GM12891 (cell line): ENCODE results near the gene CCDC54.

Experiments used
- POLR2A ChIP-seq: IDR thresholded peaks from 2 replicates; pipeline ENCODE4 v1.6.1; 2011; ENCODE audit warnings: low read depth, low read length, control low read depth
- POLR2AphosphoS5 ChIP-seq: IDR thresholded peaks from 2 replicates; pipeline ENCODE4 v1.6.1; 2011; ENCODE audit warnings: low read depth, low read length, control low read depth
- POU2F2 ChIP-seq: IDR thresholded peaks from 2 replicates; pipeline ENCODE4 v1.6.1; 2011; ENCODE audit warnings: low read depth, mild to moderate bottlenecking, control low read depth, low read length, moderate library complexity
- SPI1 ChIP-seq: IDR thresholded peaks from 2 replicates; pipeline ENCODE4 v1.6.1; 2011; ENCODE audit warnings: low read depth, low read length, control low read depth
- TAF1 ChIP-seq: IDR thresholded peaks from 2 replicates; pipeline ENCODE4 v1.6.1; 2011; ENCODE audit warnings: low read depth, low read length, control low read depth

DNA sequence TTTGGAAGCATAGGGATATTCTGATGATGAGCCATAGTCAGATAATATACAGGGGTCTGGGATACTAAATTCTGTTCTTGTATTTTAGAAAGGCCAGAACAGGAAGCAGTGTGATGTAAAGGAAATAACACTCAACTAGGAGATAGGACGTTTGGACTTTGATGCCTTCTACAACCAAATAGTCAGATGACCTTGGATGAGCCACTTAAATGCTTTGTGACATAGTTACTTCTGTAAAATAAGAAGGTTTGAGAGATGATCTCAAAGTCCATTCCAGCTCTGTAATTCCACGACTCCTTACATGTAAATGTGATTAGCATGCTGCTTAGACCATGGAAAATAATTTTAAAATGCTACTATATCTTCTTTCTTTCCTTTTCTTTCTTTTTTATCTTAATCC is 29.5 kb upstream of the CCDC54 start:
- no peak for TF ChIP-seq POLR2AphosphoS5
- TF ChIP-seq POLR2A, result no peak
- no peak for TF ChIP-seq TAF1
- no peak for TF ChIP-seq SPI1
- no peak for TF ChIP-seq POU2F2
